Measurements from ENCODE around the gene ICE2.

Gene ICE2

GRCh38 chr15:60486742-60487141 lies 7.8 kb upstream of the ICE2 start:
- no peak for DNase-seq

GRCh38 chr15:60485365-60486055 lies 6.6 kb upstream of the ICE2 start:
- no peak for DNase-seq

GRCh38 chr15:60483042-60483441 lies 4.1 kb upstream of the ICE2 start:
- DNase-seq, result no peak

- no peak for DNase-seq
These were observed 1.9 kb upstream of the ICE2 start for GRCh38 chr15:60480888-60481287.

- DNase-seq, result no peak
These were observed 1.2 kb upstream of the ICE2 start for GRCh38 chr15:60480149-60480548.

GRCh38 chr15:60479361-60480110 lies 594 bp upstream of the ICE2 start:
- peak; percentile 71 for DNase-seq

- DNase-seq, result peak; percentile 80
These were observed 901 bp downstream of the ICE2 start for GRCh38 chr15:60477916-60478565.

GRCh38 chr15:60477164-60477563 lies 1.8 kb downstream of the ICE2 start:
- no peak for DNase-seq

- peak; percentile 7 for DNase-seq
These were observed 2.2 kb downstream of the ICE2 start for GRCh38 chr15:60476713-60477112.

GRCh38 chr15:60473135-60473534 lies 5.8 kb downstream of the ICE2 start:
- no peak for DNase-seq

GRCh38 chr15:60471314-60471713 lies 7.6 kb downstream of the ICE2 start:
- no peak for DNase-seq

- peak; percentile 11 for DNase-seq
These were observed 8.9 kb downstream of the ICE2 start for GRCh38 chr15:60469893-60470641.

- peak; percentile 14 for DNase-seq
These were observed 13.9 kb downstream of the ICE2 start for GRCh38 chr15:60464836-60465630.

GRCh38 chr15:60462027-60462426 lies 16.9 kb downstream of the ICE2 start:
- no peak for DNase-seq

GRCh38 chr15:60460931-60461330 lies 18.0 kb downstream of the ICE2 start:
- DNase-seq, result no peak

GRCh38 chr15:60458721-60459120 lies 20.2 kb downstream of the ICE2 start:
- no peak for DNase-seq

GRCh38 chr15:60457985-60458384 lies 21.0 kb downstream of the ICE2 start:
- DNase-seq, result no peak

GRCh38 chr15:60454824-60455223 lies 24.1 kb downstream of the ICE2 start:
- no peak for DNase-seq

- DNase-seq, result no peak
These were observed 30.1 kb downstream of the ICE2 start for GRCh38 chr15:60448668-60449360.

- DNase-seq, result peak; percentile 52
These were observed 34.5 kb downstream of the ICE2 start for GRCh38 chr15:60444289-60444912.

GRCh38 chr15:60442763-60443162 lies 36.2 kb downstream of the ICE2 start:
- DNase-seq, result peak; percentile 49
